HL-60 (cell line): ENCODE data around the gene PSMD5.

Source experiments
- DNase-seq, 2 experiments: peaks; one replicate each; pipeline ENCODE4 v3.0.0-alpha.2; 2010 to 2020; ENCODE audit warnings: low read depth in 1 of 2, low spot score in 1 of 2
- H3K27ac ChIP-seq: fragments of 250-450 bp; sonication (Bioruptor Pico); replicated peaks from 2 replicates; pipeline ENCODE4 v1.5.1; 2020; ENCODE audit warnings: mild to moderate bottlenecking, moderate library complexity
- H3K27me3 ChIP-seq: fragments of 250-450 bp; sonication (Bioruptor Pico); 2 replicates; pipeline ENCODE4 v1.5.1; 2021; ENCODE audit warnings: mild to moderate bottlenecking, moderate library complexity; ENCODE audit not compliant: insufficient read depth, poor library complexity, severe bottlenecking
- H3K4me3 ChIP-seq: replicated peaks from 2 replicates; pipeline ENCODE4 v1.5.1; 2011; ENCODE audit warnings: mild to moderate bottlenecking, control low read depth, low read length; ENCODE audit not compliant: insufficient read depth
- GABPA ChIP-seq: IDR thresholded peaks from 2 replicates; pipeline ENCODE4 v1.6.1; 2012; ENCODE audit warnings: low read depth
- POLR2AphosphoS5 ChIP-seq: IDR thresholded peaks from 2 replicates; pipeline ENCODE4 v1.6.1; 2012; ENCODE audit warnings: low read depth
- REST ChIP-seq: IDR thresholded peaks from 2 replicates; pipeline ENCODE4 v1.6.1; 2012; ENCODE audit warnings: low read depth; ENCODE audit not compliant: insufficient replicate concordance
- SPI1 ChIP-seq: IDR thresholded peaks from 2 replicates; pipeline ENCODE4 v1.6.1; 2012; ENCODE audit warnings: low read depth, mild to moderate bottlenecking, borderline replicate concordance
- TF ChIP-seq, protein P1 (sequence below): IDR thresholded peaks from one replicate; pipeline ENCODE4 v1.5.1; 2011; ENCODE audit warnings: low read length, control low read depth, inconsistent platforms; ENCODE audit not compliant: insufficient read depth

The PSMD5 gene

GRCh38 chr9:120866651-120867050 is 23.9 kb upstream of the PSMD5 start:
- Histone ChIP-seq H3K4me3 (no peak overlapping the region), H3K27me3 (no peaks in the 10 kb centered on the region), H3K27ac (no peak overlapping the region)
- no peak for DNase-seq
- TF ChIP-seq, protein P1, sequence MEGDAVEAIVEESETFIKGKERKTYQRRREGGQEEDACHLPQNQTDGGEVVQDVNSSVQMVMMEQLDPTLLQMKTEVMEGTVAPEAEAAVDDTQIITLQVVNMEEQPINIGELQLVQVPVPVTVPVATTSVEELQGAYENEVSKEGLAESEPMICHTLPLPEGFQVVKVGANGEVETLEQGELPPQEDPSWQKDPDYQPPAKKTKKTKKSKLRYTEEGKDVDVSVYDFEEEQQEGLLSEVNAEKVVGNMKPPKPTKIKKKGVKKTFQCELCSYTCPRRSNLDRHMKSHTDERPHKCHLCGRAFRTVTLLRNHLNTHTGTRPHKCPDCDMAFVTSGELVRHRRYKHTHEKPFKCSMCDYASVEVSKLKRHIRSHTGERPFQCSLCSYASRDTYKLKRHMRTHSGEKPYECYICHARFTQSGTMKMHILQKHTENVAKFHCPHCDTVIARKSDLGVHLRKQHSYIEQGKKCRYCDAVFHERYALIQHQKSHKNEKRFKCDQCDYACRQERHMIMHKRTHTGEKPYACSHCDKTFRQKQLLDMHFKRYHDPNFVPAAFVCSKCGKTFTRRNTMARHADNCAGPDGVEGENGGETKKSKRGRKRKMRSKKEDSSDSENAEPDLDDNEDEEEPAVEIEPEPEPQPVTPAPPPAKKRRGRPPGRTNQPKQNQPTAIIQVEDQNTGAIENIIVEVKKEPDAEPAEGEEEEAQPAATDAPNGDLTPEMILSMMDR: no peak
- TF ChIP-seq SPI1: no peak
- TF ChIP-seq REST: no peak
- no peak for TF ChIP-seq POLR2AphosphoS5

DNA sequence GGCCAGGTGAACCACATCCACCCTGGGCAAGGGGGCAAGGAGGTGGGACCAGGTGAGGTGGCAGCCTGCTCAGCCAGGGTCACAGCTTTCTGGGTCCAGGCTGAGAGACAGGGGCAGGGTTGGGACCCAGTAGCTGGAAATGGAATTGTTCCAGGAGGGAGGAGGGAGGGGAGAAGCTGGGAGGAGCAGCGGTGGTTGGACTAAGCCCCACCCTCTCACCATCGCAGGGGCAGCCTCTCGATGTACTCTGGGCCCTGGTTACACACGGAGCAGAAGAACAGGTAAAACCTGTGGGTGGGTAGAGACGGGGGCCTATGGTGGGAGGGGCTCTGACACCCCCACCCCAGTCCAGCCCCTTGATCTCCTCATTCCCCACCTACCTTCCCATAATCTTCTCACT is 23.1 kb upstream of the PSMD5 start:
- DNase-seq: no peak
- Histone ChIP-seq H3K4me3 (no peak overlapping the region), H3K27ac (no peak overlapping the region), H3K27me3 (no peaks in the 10 kb centered on the region)
- TF ChIP-seq POLR2AphosphoS5: no peak
- no peak for TF ChIP-seq SPI1
- TF ChIP-seq, protein P1: no peak
- no peak for TF ChIP-seq REST
- no peak for TF ChIP-seq GABPA

DNA sequence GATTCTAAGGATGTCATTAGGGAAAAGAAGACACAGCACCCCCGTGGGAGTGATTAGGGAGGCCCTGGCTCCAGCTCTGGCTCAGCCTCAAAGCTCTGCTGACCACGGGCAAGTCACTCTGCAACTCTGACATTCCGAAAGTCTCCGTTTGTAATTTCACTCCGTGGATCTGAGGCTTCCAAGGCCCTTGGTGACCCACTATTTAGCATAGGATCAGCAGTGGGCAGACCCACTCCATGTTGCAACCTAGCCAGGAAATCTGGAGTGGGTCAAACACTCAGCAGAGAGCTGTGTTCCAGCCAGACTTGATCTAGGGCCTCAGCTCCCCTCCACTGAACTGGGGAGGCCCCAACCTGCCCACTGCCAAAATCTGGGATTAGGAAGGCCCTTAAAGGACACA is 22.5 kb upstream of the PSMD5 start:
- no peak overlapping the region for H3K27ac ChIP-seq
- H3K4me3 ChIP-seq: no peak overlapping the region
- no peak for TF ChIP-seq POLR2AphosphoS5
- TF ChIP-seq REST: no peak
- TF ChIP-seq GABPA: no peak
- TF ChIP-seq, protein P1: no peak
- no peak for TF ChIP-seq SPI1
- no peak for DNase-seq
- H3K27me3 ChIP-seq: no peaks in the 10 kb centered on the region
